ENCODE results near the gene DIO1. TPM values are rescaled to one million over a fixed set of nuclear protein-coding genes. Genes with fewer than 3 reads are reported as not detected.

Gene DIO1
- total RNA-seq = 1 to 10 TPM in 1 of 4 donors, not detected in 3; 2.1 TPM

DNA sequence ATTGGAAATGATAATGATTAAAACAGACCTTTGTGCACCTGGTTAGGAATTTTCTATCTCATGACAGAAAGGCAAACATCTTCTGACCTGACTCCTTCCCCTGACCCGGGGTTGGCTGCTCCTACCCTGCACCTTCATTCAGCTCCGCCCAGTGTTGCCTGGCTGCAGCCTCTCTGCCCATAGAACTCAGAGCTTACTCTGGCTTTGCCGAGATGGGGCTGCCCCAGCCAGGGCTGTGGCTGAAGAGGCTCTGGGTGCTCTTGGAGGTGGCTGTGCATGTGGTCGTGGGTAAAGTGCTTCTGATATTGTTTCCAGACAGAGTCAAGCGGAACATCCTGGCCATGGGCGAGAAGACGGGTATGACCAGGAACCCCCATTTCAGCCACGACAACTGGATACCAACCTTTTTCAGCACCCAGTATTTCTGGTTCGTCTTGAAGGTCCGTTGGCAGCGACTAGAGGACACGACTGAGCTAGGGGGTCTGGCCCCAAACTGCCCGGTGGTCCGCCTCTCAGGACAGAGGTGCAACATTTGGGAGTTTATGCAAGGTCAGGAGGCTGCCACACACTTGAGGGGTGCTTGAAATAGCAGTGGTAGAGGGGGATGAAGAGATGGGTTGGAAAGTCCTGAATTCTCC, at the start of gene DIO1:
Gene DIO1, plus strand, starts transcription at position 189 of the 638 bp plus-strand sequence. Its CDS starts 24 bp downstream, at position 213.
- TF ChIP-seq CTCF (IDR thresholded peaks at IDR 0.05) = no peak
- no peak for TF ChIP-seq POLR2A (IDR thresholded peaks at IDR 0.05)
- H3K36me3 ChIP-seq = no peaks in the 10 kb centered on the region
- no peaks in the 10 kb centered on the region for H3K9me3 ChIP-seq
- intact Hi-C loops (cut with DNase I; ENCODE audit: low total_unique reads) = no loop called here
- H3K27ac ChIP-seq = no peak within 1 kb of the TSS
- DNase-seq = no peak
- H3K4me3 ChIP-seq = no peak within 1 kb of the TSS
- H3K4me1 ChIP-seq = no peaks in the 10 kb centered on the region
- no peaks in the 10 kb centered on the region for H3K27me3 ChIP-seq

GRCh38 chr1:53847980-53848379, 46.0 kb upstream of the DIO1 start:
- no peaks in the 10 kb centered on the region for H3K36me3 ChIP-seq
- no peaks in the 10 kb centered on the region for H3K9me3 ChIP-seq
- H3K27ac ChIP-seq = no peak overlapping the region
- TF ChIP-seq CTCF (IDR thresholded peaks at IDR 0.05) (no peak), POLR2A (IDR thresholded peaks at IDR 0.05) (no peak)
- H3K4me1 ChIP-seq = no peaks in the 10 kb centered on the region
- H3K4me3 ChIP-seq = no peak overlapping the region
- intact Hi-C loops (cut with DNase I; ENCODE audit: low total_unique reads) = no loop called here
- no peaks in the 10 kb centered on the region for H3K27me3 ChIP-seq
- no peak for DNase-seq

- Histone ChIP-seq H3K36me3 (no peaks in the 10 kb centered on the region), H3K4me1 (no peaks in the 10 kb centered on the region), H3K27ac (no peak overlapping the region), H3K4me3 (no peak overlapping the region), H3K27me3 (no peaks in the 10 kb centered on the region), H3K9me3 (no peaks in the 10 kb centered on the region)
- TF ChIP-seq POLR2A (IDR thresholded peaks at IDR 0.05) (no peak), CTCF (IDR thresholded peaks at IDR 0.05) (no peak)
- DNase-seq = no peak
- intact Hi-C loops (cut with DNase I; ENCODE audit: low total_unique reads) = no loop called here
These were observed 43.8 kb upstream of the DIO1 start for GRCh38 chr1:53850082-53850673.

- no peak overlapping the region for H3K4me3 ChIP-seq
- no peak overlapping the region for H3K27ac ChIP-seq
- H3K27me3 ChIP-seq = no peaks in the 10 kb centered on the region
- H3K9me3 ChIP-seq = no peaks in the 10 kb centered on the region
- DNase-seq = no peak
- intact Hi-C loops (cut with DNase I; ENCODE audit: low total_unique reads) = no loop called here
- TF ChIP-seq CTCF (IDR thresholded peaks at IDR 0.05) (no peak), POLR2A (IDR thresholded peaks at IDR 0.05) (no peak)
- H3K4me1 ChIP-seq = no peaks in the 10 kb centered on the region
- H3K36me3 ChIP-seq = no peaks in the 10 kb centered on the region
These were observed 42.3 kb upstream of the DIO1 start for GRCh38 chr1:53851571-53852285.

- Histone ChIP-seq H3K9me3 (no peaks in the 10 kb centered on the region), H3K4me3 (no peak overlapping the region), H3K27ac (no peak overlapping the region), H3K27me3 (no peaks in the 10 kb centered on the region), H3K4me1 (no peaks in the 10 kb centered on the region), H3K36me3 (no peaks in the 10 kb centered on the region)
- peak; percentile 20 to 38 for DNase-seq
- intact Hi-C loops (cut with DNase I; ENCODE audit: low total_unique reads) = no loop called here
- no peak for TF ChIP-seq POLR2A (IDR thresholded peaks at IDR 0.05)
- peak; percentile 55 to 68 (median 63) for TF ChIP-seq CTCF (IDR thresholded peaks at IDR 0.05)
These were observed 33.0 kb upstream of the DIO1 start for GRCh38 chr1:53860967-53861411.
